ENCODE data around the gene MBD3L3. TPM values are rescaled to one million over a fixed set of nuclear protein-coding genes. Genes with fewer than 3 reads are reported as not detected.

MBD3L3 gene
- total and polyA plus RNA-seq, 9 of the 15 experiments (the other 6 are each of a cell fraction or from before 2014, with no cell fraction given) = not detected

DNA sequence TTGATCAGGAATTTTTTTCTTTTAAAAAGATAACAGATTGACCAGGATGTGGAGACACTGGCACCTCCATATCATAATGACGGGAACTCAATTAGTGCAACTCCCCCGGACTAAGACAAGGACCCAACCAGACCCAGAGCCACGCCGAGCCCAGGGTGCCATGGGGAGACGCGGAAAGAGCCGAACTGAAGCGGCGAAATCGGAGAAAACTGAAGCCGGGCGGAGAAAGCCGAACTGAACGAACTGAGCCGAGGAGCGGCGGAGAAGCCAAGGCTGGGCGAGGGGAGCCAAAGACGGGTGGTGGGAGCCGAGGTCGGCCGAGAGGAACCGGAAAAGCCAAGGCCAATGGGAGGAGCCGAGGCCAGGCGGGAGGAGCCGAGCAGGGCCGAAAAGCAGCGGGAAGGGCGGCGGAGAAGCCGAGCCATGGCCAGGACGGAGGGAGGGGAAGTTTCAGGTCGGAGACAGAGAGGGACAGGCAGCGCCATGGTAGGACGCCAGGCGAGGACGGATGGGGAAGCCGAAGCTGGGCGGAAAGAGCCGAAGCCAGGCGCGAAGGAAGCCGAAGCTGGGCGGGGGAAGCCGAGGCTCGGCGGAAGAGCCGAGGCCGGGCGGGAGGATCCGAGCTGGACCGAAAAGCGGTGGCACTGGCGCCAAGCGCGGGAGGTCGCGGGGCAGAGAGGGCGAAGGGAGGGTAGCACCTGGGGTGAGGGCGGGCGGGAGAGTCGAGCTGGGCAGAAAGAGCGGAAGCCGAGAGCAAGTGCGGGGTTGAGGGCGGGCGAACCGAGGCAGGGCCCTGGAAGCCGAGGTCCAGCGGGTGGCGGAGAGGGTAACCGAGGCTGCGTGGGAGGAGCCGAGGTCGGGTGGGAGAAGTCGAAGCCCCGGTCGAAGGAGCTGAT lies 40.5 kb upstream of the MBD3L3 start (continued):
- TF ChIP-seq, protein P1, sequence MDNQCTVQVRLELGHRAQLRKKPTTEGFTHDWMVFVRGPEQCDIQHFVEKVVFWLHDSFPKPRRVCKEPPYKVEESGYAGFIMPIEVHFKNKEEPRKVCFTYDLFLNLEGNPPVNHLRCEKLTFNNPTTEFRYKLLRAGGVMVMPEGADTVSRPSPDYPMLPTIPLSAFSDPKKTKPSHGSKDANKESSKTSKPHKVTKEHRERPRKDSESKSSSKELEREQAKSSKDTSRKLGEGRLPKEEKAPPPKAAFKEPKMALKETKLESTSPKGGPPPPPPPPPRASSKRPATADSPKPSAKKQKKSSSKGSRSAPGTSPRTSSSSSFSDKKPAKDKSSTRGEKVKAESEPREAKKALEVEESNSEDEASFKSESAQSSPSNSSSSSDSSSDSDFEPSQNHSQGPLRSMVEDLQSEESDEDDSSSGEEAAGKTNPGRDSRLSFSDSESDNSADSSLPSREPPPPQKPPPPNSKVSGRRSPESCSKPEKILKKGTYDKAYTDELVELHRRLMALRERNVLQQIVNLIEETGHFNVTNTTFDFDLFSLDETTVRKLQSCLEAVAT (IDR thresholded peaks at IDR 0.05) = no peak
- TF ChIP-seq NFIC (IDR thresholded peaks at IDR 0.05) = peak; percentile 56
- TF ChIP-seq, protein P2, sequence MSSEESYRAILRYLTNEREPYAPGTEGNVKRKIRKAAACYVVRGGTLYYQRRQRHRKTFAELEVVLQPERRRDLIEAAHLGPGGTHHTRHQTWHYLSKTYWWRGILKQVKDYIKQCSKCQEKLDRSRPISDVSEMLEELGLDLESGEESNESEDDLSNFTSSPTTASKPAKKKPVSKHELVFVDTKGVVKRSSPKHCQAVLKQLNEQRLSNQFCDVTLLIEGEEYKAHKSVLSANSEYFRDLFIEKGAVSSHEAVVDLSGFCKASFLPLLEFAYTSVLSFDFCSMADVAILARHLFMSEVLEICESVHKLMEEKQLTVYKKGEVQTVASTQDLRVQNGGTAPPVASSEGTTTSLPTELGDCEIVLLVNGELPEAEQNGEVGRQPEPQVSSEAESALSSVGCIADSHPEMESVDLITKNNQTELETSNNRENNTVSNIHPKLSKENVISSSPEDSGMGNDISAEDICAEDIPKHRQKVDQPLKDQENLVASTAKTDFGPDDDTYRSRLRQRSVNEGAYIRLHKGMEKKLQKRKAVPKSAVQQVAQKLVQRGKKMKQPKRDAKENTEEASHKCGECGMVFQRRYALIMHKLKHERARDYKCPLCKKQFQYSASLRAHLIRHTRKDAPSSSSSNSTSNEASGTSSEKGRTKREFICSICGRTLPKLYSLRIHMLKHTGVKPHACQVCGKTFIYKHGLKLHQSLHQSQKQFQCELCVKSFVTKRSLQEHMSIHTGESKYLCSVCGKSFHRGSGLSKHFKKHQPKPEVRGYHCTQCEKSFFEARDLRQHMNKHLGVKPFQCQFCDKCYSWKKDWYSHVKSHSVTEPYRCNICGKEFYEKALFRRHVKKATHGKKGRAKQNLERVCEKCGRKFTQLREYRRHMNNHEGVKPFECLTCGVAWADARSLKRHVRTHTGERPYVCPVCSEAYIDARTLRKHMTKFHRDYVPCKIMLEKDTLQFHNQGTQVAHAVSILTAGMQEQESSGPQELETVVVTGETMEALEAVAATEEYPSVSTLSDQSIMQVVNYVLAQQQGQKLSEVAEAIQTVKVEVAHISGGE (CRISPR knock-in tag; IDR thresholded peaks at IDR 0.05) = peak in 1 of 3 experiments; percentile 51; a peak in 2 of 6 replicates
- TF ChIP-seq NR2C2 (CRISPR knock-in tag; IDR thresholded peaks at IDR 0.05) = no peak
- TF ChIP-seq NR2C2 (tag; IDR thresholded peaks at IDR 0.05) = no peak
- TF ChIP-seq, protein P3, sequence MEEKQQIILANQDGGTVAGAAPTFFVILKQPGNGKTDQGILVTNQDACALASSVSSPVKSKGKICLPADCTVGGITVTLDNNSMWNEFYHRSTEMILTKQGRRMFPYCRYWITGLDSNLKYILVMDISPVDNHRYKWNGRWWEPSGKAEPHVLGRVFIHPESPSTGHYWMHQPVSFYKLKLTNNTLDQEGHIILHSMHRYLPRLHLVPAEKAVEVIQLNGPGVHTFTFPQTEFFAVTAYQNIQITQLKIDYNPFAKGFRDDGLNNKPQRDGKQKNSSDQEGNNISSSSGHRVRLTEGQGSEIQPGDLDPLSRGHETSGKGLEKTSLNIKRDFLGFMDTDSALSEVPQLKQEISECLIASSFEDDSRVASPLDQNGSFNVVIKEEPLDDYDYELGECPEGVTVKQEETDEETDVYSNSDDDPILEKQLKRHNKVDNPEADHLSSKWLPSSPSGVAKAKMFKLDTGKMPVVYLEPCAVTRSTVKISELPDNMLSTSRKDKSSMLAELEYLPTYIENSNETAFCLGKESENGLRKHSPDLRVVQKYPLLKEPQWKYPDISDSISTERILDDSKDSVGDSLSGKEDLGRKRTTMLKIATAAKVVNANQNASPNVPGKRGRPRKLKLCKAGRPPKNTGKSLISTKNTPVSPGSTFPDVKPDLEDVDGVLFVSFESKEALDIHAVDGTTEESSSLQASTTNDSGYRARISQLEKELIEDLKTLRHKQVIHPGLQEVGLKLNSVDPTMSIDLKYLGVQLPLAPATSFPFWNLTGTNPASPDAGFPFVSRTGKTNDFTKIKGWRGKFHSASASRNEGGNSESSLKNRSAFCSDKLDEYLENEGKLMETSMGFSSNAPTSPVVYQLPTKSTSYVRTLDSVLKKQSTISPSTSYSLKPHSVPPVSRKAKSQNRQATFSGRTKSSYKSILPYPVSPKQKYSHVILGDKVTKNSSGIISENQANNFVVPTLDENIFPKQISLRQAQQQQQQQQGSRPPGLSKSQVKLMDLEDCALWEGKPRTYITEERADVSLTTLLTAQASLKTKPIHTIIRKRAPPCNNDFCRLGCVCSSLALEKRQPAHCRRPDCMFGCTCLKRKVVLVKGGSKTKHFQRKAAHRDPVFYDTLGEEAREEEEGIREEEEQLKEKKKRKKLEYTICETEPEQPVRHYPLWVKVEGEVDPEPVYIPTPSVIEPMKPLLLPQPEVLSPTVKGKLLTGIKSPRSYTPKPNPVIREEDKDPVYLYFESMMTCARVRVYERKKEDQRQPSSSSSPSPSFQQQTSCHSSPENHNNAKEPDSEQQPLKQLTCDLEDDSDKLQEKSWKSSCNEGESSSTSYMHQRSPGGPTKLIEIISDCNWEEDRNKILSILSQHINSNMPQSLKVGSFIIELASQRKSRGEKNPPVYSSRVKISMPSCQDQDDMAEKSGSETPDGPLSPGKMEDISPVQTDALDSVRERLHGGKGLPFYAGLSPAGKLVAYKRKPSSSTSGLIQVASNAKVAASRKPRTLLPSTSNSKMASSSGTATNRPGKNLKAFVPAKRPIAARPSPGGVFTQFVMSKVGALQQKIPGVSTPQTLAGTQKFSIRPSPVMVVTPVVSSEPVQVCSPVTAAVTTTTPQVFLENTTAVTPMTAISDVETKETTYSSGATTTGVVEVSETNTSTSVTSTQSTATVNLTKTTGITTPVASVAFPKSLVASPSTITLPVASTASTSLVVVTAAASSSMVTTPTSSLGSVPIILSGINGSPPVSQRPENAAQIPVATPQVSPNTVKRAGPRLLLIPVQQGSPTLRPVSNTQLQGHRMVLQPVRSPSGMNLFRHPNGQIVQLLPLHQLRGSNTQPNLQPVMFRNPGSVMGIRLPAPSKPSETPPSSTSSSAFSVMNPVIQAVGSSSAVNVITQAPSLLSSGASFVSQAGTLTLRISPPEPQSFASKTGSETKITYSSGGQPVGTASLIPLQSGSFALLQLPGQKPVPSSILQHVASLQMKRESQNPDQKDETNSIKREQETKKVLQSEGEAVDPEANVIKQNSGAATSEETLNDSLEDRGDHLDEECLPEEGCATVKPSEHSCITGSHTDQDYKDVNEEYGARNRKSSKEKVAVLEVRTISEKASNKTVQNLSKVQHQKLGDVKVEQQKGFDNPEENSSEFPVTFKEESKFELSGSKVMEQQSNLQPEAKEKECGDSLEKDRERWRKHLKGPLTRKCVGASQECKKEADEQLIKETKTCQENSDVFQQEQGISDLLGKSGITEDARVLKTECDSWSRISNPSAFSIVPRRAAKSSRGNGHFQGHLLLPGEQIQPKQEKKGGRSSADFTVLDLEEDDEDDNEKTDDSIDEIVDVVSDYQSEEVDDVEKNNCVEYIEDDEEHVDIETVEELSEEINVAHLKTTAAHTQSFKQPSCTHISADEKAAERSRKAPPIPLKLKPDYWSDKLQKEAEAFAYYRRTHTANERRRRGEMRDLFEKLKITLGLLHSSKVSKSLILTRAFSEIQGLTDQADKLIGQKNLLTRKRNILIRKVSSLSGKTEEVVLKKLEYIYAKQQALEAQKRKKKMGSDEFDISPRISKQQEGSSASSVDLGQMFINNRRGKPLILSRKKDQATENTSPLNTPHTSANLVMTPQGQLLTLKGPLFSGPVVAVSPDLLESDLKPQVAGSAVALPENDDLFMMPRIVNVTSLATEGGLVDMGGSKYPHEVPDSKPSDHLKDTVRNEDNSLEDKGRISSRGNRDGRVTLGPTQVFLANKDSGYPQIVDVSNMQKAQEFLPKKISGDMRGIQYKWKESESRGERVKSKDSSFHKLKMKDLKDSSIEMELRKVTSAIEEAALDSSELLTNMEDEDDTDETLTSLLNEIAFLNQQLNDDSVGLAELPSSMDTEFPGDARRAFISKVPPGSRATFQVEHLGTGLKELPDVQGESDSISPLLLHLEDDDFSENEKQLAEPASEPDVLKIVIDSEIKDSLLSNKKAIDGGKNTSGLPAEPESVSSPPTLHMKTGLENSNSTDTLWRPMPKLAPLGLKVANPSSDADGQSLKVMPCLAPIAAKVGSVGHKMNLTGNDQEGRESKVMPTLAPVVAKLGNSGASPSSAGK (IDR thresholded peaks at IDR 0.05) = peak; percentile 72
- no peak for TF ChIP-seq ZZZ3 (IDR thresholded peaks at IDR 0.05)

All from K562 (cell line).